HuH-7 (cell line): ENCODE data around the gene EDA.

ENCODE experiments used
- DNase-seq: peaks from one replicate; pipeline ENCODE4 v3.0.0; 2011; ENCODE audit warnings: low spot score

Gene EDA

GRCh38 chrX:70066646-70067045, 450.7 kb downstream of the EDA start:
- DNase-seq = no peak

DNA sequence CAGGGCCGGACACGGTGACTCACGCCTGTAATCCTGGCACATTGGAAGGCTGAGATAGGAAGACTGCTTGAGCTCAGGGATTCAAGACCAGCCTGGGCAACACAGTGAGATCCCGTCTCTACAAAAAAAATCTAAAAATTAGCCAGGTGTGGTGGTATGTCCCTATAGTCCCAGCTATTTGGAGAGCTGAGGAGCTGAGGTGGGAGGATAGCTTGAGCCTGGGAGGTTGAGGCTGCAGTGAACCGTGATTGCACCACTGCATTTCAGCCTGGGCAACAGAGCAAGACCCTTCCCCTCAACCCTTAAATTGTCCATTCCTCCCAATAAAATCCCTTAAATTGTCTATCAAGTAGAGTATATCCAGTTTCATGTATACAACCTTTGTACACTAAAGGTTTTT, 463.4 kb downstream of the EDA start:
- DNase-seq = no peak

DNA sequence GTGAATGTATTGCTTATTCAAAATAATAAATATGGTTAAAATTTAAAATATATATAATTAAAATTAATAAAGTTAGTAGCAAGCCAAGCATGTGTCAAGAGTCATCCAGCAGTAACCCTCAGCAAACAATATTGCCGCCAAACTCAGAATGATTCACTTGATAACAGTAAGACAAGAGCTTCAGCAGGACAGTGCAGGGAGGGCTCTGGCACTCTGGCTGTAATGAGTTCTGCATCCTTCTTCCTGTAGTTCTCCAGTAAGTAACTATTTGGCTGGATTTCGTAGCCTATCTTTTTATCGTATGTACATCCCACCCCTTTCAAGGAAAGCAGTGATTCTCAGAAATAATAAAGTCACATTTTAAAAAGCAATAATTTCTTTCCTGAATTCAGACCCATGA, 464.0 kb downstream of the EDA start:
- DNase-seq = no peak

GRCh38 chrX:70082723-70083122, 466.8 kb downstream of the EDA start:
- no peak for DNase-seq

DNA sequence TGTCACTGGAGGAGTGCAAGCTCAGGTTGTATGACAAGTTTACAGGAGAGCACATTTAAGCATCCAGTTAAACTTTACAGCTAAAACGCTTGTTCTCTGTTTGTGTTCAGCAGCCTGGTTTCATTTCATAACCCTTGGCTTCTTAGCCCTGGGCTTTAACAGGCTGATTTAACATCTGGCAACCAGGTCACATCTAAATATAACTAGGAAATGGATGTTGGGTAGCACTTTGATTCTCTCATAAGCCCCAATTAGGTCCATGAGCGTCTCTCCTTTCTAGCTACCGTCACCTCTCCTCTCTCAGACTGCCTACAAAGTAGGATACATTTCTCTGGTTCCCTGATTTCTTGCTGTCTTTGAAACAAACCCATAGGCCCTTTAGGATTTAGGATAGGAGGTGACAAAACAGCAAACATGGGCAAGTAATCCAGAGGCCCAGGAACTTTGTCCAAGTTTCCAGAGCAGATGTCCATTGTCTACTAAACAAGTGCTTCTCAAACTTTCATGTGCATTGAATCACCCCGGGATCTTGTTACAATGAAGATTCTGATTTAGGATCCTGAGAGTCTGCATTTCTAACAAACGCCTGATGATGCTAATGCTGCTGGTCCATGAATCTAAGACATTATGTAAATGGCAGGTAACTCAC, 468.8 kb downstream of the EDA start:
- DNase-seq = no peak

- no peak for DNase-seq
Observed at GRCh38 chrX:70087857-70088630, 472.1 kb downstream of the EDA start.

- DNase-seq = no peak
Observed at GRCh38 chrX:70088751-70089150, 472.8 kb downstream of the EDA start.
